HG03103 (cell line): ENCODE results near the gene BCO1.

Experiments
- ATAC-seq: cut with Tn5 transposase; IDR thresholded peaks from one replicate; pipeline ENCODE4 v1.9.1; 2021; ENCODE audit warnings: low read depth; ENCODE audit not compliant: unreplicated experiment

BCO1 gene

DNA sequence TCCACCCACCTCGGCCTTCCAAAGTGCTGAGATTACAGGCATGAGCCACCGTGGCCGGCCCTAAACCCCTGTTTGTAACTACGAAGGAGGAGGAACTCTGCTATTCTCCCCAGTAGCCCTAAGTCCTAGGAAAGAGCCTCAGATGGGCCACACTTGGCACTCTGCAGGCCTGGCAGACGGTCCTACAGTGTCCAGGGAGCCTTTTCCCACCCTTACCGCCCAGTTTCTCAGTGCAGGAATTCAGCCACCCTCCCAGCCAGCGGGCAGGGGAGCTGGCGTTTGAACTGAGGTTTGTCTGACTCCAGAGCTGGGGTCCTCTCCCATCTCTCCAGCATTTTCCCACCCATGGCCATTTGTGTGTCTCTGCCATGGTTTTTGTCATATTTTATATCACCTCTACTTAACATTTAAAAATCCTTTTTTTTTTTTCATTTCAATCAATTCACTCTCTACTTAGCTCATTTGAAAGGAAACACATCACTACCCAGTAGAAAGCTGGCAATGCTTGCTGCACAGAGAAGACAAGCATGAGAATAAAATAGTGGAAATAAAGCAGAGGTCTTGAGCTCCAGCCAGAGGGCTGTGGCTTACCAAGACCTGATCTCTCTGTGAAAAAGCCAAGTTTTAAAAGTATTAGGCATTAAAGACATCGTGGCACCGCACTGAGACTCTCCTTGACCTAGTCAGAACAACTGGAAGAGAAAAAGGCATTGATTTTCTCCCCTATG is 34.9 kb downstream of the BCO1 start:
- ATAC-seq = no peak

DNA sequence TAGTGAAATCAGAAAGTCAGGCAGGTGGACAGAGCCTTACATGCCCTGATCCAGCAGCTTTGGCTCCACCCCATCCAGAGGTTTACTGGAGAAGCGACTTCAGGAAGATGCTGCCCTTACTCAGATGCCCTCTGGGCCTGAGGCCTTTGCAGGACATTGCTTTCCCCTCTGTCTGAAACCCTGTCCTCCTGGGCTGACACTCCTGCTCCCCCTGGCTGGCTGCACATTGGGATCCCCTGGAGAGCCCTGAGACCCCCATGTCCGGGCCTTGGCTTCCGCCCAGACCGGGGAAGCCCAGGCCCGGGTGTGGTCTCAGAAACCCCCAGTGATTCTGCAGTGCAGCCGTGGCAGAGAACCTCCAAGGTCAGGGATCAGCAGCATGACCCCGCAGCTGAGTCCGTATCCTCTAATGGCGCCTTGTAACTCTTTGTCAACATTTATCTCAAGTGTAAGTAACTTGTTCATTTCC is 36.6 kb downstream of the BCO1 start:
- no peak for ATAC-seq

DNA sequence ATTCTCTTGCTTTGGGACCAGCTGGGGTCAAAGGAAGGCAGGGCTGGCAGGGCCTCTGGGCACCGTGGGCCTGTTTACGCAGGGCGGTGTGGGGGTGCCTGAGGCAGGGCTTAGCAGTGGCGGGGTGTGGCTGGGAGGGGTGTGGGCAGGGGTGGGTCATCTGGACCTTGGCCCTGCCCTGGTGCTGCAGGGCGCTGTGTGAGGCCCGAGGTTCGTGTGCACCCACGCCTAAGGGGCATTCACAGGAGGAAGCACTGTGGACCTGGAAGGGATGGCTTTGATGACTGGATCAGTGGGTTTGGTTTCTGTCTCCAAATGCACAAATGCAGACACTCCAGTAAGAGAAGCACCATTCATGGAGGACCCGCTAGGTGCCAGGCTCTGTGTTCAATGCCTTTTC is 37.3 kb downstream of the BCO1 start:
- no peak for ATAC-seq

GRCh38 chr16:81276323-81276722 is 37.8 kb downstream of the BCO1 start:
- ATAC-seq = no peak

GRCh38 chr16:81277541-81278080 is 39.1 kb downstream of the BCO1 start:
- no peak for ATAC-seq

DNA sequence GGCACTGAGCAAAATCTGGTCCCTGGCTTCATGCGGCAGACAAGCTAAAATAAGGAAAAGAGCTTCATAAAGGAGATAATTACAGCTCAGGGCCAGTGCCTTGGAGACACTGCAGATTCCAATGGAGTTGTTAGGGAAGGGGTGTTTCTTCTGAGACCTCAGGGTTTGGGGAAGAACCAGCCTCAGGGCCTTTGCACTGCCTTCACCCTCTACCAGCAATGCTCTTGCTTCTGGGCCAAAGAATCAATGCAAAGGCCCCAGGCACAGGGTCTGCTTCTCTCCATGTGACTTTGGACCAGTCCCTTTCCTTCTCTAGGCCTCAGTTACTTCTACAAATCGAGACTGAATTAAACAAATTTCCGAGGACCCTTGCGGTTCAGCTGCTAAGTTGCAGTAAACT is 40.0 kb downstream of the BCO1 start:
- no peak for ATAC-seq

- ATAC-seq = no peak
Measured at GRCh38 chr16:81279392-81279791, 40.9 kb downstream of the BCO1 start.

GRCh38 chr16:81280393-81280792 is 41.9 kb downstream of the BCO1 start:
- no peak for ATAC-seq

GRCh38 chr16:81283044-81283443 is 44.6 kb downstream of the BCO1 start:
- ATAC-seq = no peak

DNA sequence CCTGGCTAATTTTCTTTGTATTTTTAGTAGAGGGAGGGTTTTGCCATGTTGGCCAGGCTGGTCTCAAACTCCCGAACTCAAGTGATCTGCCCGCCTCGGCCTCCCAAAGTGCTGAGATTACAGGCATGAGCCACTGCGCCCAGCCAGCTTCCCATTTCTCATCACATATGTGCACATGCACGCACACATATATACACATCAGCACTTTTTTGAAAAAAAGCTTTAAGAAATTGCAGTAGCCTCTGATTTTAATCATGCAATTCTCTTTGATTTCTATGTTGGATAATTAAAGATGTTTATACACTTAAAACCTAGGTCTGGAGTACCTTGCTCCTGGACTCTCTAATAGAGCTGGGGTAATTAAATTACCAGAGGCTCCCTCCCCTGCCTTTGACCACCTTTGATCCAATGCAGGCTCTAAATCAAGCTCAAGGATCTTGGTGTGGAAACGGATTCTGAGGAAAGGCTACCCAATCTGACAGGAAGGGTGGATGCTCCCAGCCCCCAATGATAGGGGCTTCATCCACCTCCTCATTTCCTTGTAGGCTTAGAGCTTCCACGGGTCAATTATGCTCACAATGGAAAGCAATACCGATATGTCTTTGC is 46.6 kb downstream of the BCO1 start:
- ATAC-seq = no peak

- no peak for ATAC-seq
Measured at GRCh38 chr16:81286190-81286589, 47.7 kb downstream of the BCO1 start.

GRCh38 chr16:81291117-81291516 is 52.6 kb downstream of the BCO1 start:
- no peak for ATAC-seq

DNA sequence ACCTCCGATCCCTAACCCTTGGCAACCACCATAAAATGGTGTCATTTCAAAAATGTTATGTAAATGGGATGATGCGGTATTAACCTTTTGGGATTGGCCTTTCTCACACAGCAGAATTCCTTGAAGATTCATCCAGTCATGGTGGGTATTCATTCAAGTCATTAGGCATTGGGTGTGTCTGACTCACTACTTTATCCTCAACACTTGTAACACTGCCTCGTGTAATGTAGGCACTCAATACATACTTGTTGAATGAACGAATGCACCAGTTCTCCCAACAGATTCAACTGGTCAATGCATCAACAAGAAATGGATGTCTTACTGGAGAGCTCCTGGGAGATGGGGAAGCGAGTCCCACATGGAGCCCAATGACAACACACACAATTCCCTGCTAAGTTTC is 54.4 kb downstream of the BCO1 start:
- no peak for ATAC-seq

DNA sequence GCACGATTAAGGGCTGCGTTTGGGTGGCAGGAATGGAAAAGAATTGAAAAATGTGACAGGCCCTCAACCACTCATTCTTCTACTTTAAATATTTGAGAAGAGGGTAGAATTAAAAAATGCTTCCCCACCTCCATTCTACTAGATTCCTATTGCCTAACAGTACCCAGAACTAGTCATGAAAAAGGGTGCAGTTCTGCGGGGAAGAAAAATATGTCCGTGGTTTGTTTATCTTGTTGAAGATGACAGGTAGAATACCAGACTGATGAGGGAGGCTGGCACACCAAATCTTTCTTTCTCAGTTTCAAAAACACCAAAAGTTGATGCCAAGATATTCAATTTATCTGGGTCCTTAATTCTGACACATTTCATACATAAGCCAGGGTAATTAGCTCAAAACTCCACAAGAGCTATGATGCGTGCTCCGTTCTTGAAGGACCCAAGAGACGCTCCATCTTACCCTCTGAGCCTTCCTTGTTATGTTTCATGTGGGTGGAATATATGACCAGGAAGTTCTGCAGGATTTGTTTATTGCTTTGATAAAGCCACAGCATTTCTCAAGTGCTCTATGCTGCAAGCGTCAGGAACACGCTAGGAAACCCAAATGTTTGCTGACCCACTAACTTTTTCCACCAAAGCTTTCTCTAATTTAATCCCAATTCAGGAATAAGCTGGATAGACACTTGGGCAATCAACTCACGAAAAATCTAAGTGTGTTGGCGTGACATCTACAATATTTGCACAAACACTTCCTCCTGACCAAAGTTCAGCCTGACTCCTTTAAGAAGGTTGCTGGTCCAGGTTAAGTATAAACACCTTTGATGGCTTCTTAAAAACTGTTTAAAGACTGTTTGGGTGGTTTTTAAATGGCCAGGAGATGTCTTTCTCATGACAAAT is 55.7 kb downstream of the BCO1 start:
- no peak for ATAC-seq

- ATAC-seq = no peak
Measured at GRCh38 chr16:81296631-81297030, 58.1 kb downstream of the BCO1 start.

DNA sequence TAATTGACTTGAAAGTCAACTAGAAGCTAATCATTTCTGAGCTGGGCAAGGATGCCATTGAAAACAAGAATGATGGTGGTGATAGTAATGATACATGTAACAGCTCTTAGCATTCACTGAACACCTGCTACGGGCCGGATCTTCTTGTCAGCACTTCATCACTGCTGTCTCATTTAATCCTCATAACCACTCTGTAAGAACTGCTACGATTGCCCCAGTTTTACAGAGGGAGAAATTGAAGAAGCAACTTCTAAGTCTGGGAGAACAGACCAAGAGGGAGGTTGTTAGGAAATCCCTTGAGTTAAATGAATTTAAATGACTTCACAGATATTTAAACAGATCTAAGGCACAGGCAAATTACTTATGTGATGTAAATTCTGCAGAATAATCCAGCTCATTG is 69.3 kb downstream of the BCO1 start:
- ATAC-seq = no peak

GRCh38 chr16:81310045-81310644 is 71.7 kb downstream of the BCO1 start:
- ATAC-seq = no peak

- ATAC-seq = no peak
Measured at GRCh38 chr16:81311762-81312161, 73.3 kb downstream of the BCO1 start.

DNA sequence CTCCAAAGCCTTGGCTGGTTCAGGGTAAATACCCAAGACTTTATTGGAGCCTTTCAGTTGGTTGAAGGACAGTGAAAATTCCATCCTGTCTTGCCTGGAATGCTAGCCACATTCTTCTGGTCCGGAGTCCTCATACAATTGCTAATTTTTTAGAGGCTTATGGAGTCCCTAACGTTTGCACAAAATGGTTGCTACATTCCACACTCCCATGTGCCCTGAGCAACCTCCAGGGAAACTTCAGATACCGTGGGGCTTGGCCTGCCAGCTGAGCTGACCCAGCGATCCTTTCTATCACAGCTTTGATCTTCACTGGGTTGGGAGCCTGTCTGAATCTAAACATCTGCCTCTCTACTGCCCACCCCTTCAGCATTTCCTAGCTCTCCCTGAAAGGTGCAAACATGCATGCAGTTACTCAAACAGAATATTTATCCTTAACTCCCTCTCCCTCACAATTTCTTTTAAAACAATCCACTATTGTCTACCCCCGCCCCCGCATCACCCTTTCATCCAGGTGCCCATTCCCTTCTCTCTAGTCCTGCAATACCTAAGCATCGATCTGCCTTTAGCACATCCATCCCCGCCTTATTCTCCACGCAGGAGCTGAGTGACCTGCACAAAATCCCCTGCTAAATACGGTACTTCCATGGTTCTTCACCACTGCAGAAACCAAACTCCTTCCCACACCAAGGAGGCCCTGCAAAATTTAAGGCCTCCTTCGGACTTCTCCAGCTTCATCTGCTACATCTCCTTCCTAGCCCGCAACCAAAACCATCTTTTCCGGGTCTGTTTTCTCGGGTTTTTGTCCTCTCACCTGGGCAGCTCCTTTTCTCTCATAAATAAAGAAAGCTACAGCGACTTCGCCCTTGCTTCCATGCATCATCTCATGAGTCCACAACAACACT is 75.5 kb downstream of the BCO1 start:
- ATAC-seq = no peak
